Activated CD8-positive, alpha-beta memory T cell treated with anti-CD3 and anti-CD28 coated beads, Interleukin-2, amount 50 U/mL, for 1 hour (primary cell): ENCODE results near the gene TBC1D22A.

ENCODE experiments used
- DNase-seq: peaks from one replicate; pipeline ENCODE4 v3.0.0-alpha.2; 2020; ENCODE audit errors: extremely low read depth

The TBC1D22A gene

GRCh38 chr22:46994983-46995382 lies 232.5 kb downstream of the TBC1D22A start:
- DNase-seq = no peak

- DNase-seq = no peak
These were observed 233.3 kb downstream of the TBC1D22A start for GRCh38 chr22:46995501-46996360.

DNA sequence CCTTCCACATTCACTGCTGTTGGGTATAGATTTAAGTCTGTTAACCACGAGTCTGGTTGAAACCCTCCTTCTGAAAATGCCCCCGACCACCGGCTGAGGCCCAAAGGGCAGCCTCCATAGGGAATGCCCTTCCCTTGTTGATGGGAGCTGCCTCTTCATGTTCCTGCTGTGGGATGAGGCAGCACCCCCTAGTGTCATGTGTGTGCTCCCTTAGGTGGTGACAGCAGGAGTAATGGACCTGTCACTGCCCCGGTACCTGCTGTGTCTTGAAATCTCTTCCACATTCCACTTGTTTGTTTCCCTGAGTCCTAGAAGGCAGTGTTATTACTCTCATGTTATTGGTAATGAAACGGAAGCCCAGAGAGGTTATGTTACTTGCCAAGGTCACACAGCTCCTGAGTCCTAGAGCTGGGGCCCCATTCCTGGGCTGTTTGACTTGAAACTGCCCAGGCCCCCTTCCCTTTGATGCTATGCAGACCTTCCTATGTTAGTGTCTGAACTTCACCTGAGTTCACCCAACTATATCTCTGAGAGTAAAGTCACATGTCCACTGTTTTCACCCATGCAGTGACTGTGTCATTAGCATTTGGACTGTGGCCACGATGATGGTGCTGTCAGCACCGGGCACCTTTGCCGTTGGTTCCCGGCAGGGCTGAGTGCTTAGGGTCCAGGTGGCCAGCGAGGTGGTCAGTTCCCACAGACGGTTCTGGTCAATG lies 234.3 kb downstream of the TBC1D22A start:
- DNase-seq = no peak

GRCh38 chr22:46997311-46997970 lies 235.0 kb downstream of the TBC1D22A start:
- DNase-seq = no peak

GRCh38 chr22:46998331-46998730 lies 235.9 kb downstream of the TBC1D22A start:
- DNase-seq = no peak

GRCh38 chr22:47000256-47000655 lies 237.8 kb downstream of the TBC1D22A start:
- DNase-seq = no peak

DNA sequence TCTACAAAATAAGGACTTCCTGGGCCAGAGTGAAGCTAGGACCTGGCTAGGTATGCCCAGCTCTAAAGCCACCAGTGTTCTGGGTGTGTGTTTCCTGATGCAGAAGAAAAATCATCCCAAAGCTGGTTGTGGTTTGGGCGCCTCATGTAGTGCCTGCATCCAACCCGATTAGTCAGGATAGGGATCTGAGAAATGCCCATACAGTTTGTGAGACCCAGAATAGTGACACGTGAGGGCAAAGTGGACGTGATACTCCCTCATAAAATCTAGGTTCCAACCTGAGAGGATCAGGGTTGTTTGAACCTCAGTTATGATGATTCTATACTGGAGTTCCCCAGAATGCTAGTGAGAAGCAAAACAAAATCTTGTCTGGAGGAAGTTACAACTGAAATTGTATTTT lies 238.4 kb downstream of the TBC1D22A start:
- no peak for DNase-seq

- DNase-seq = no peak
These were observed 238.8 kb downstream of the TBC1D22A start for GRCh38 chr22:47001288-47001687.

- DNase-seq = no peak
These were observed 240.2 kb downstream of the TBC1D22A start for GRCh38 chr22:47002692-47003091.

DNA sequence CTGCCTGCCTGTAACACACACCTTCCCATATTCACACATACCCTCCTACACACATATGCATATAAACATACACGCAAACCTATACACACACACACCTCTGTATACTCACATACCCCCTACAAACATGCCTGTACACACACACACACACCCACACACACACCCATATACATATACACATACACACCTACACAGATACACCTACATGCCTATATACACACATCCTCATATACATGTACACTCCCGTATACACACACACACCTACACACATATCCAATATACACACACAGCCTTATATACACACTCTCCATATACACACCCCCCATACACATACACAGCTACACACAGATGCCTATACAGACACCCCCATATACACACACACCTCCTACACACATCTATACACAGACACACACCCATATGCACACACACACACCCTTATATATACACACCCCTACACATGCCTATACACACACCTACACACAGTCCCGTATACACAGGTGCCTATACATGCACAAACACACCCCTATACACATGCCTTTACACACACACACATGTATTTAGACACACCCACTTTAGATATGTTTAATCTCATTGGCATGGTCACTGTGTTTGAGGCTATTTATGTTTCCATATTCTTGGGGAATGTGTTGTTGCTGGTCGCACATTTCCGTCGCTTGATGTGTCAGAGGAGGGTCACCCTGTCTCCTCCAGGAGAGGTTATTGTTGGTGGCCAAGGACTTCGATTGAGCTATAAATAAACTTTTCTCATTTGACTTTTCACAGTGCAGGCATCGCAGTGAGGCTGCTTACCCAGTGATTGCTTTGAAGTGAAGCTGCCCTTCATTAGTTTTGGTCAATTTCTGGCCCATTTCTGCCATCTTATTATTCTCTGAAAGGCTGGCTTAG lies 243.3 kb downstream of the TBC1D22A start:
- no peak for DNase-seq

GRCh38 chr22:47006433-47006832 lies 244.0 kb downstream of the TBC1D22A start:
- no peak for DNase-seq

- DNase-seq = no peak
These were observed 244.4 kb downstream of the TBC1D22A start for GRCh38 chr22:47006869-47007268.

DNA sequence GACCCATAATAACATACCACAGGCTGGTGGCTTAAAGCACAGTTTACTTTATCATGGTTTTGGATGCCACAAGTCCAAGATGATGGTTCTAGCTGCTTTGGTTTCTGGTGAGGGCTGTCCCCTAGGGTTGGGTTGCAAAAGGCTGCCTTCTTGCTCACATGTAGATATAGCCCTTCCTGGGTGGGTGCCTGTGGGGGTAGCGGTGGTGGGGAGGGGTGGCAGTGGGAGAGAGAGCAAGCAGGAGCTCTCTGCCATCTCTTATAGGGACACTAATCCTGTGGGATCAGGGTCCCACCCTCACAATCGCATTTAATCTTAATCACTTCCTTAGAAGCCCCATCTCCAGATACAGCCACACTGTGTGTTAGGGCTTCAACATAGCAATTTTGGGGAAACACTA lies 245.0 kb downstream of the TBC1D22A start:
- no peak for DNase-seq

- DNase-seq = no peak
These were observed 245.9 kb downstream of the TBC1D22A start for GRCh38 chr22:47008208-47008885.

DNA sequence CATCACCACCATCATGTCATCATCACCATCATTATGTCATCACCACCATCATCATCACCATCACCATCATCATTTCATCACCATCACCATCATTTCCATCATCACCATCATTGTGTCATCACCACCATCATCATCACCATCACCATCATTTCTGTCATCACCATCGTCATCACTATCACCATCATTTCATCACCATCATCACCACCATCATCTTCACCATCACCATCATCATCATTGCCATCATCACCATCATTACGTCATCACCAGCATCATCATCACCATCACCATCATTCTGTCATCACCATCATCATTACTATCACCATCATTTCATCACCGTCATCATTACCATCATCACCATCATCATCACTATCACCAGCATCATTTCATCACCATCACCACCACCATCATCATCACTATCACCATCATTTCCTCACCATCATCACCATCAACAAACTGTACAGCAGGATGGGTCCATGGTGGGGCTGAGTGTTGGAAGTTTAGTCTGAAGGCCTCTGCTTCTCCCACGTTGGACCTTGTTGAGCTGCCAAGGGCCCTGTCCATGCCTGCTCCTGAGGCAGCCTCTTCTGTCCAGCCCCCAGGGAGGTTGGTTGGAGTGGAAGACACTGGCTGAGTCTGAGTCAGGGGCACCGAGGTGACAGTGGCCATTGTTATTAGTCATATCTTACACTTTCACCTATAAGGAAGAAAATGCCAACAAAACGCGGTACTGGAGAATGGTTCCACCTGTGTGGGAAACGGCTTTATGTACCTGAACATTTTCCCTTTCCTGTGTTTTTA lies 247.1 kb downstream of the TBC1D22A start:
- DNase-seq = no peak

DNA sequence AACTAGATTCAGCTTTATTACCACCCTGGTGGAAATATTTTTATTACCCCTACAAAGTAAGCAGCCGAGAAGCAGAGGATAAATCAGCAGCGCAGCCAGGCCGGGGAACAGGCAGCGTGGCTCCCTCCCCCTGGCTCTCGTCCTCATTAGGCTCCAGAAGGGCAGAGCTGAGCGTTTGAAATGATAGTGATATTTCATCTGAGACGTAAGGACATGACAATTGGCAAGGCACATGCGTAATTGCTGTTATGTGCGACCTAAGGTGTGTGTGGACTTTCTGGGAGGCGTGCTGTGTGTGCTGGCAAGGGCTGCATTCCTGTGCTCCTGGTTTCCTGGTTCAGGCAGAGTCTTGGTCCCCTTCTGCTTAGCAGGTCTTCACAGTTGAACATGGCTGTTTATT lies 247.8 kb downstream of the TBC1D22A start:
- DNase-seq = no peak

DNA sequence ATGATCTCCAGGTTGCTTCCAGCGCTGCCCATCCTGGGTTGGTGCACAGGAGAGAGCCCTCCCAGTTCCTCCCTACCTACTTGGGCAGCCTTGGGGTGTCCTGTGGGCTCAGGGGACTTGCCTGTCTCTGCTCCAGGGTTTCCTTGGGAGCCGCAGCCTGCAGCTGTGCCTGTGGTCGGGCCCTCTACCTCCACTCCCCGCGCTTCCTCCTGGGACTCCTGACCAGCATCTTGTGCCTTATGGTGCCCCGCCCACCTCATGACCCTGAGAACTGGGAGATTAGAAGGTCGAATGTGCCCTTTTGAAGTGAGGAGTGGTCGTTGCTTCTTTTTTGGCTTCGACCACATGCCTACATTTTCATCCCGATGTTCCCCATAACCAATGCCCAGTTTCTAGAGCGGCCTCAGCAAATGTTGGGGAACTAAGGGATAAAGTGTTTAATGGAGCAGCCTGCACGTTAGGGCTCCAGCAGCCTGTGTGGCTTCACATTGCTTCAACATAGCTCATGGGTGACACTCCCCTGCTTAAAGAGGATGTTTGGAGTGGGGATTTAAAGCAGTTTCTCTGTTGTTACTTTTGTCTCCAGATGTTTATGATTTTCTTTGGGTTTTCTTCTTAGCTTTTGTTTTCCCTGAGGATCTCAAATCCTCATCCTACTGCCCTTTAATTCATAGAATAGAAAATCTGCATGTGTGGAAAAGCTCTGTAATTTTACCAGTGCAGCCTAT lies 248.8 kb downstream of the TBC1D22A start:
- no peak for DNase-seq

GRCh38 chr22:47011859-47012258 lies 249.4 kb downstream of the TBC1D22A start:
- DNase-seq = no peak

DNA sequence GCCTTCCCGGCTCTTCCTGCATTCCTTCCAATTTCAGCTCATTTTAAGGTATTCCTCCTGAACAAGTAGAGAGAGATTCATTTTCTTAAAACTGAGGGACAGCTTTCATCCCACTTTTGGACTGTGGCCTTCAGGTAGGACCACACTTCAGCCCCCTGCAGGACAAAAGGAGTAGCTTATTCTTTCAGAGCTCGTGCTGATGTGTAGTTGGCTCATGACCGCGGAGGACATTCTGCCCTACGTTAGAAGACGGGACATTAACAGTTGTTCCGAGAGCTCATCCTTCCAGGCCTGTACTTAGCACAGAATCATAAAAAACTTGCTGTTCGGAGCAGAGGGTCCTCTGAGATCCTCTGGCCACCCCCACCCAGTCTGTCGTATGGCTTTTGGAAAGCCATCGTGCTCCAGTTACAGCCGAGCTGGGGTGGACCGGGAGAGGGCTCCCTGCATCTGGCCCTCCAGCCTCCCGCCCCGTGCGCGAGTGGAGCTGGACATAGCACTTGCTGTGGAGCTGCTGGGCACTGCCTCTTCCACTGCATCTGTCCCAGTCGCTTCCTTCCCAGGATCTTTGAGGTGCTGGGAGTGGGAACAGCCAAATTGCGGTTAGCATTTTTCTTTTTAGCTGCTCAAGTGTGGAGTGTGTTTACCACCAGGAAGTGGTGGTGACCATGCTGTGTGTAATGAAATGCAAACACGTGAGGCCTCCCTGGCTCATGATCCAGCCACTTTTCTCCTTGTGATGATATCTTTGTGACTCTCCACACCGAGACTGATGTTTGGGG lies 250.3 kb downstream of the TBC1D22A start:
- no peak for DNase-seq
